ENCODE data around the gene TNNI3.
A peak's percentile ranks its signal among the peaks of the same experiment; 100 is the strongest.
"Not testable (repeated sequence)": the region's sequence is repeated elsewhere in the genome, so short reads cannot be mapped to it uniquely, and the experiment has no call there.

TNNI3 gene

DNA sequence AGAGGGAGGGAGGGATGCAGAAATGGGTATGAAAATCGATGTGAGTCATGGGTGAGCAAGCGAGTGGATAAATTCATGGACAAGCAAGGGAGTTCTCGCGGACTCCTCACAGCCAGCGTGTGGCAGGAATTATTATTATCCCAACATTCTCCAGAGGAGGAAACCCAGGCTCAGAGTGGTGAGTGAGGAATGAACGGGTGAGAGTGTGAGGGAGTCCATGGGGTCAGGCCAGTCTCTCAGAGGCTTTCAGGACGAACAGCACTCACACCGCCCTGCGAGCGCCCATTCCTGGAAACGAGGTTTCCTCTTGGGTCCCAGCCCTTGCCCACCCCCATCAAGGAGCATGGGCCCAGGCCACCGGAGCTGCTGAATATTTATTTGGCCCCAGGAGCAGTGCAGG lies 15.2 kb upstream of the TNNI3 start:
- DNase-seq: no peak

DNA sequence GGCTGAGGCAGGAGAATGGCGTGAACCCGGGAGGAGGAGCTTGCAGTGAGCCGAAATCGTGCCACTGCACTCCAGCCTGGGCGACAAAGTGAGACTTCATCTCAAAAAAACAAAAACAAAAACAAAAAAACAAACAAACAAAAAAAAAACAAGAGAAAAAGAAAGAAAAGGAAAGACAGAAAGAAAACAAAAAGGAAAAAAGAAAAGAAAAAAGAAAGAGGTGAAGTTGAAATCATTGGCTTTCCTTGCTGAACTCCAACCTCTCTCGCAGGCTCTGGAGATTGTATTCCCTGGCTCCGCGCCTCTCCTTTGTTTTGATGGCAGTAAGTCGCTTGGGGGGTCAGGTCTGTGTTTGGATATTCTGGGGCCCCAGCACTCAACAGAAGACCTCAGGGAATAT lies 14.8 kb upstream of the TNNI3 start:
- DNase-seq: not testable (repeated sequence)

DNA sequence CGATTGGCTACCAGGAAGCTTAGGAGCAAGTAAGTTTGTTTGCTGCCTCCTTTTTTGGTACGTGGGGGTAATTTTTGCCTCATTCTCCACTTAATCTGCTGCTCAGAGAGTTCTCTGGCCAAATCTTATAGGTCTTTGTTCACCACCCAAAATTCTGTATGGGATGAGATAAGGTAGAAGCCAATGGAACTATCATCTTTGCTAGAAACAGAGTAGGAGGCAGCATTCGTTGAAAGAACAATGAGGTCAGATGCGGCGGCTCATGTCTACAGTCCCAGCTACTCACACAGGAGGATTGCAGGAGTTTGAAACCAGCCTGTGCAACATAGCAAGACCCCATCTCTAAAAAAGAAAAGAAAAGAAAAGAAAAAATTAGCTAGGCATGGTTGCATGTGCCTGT lies 13.9 kb upstream of the TNNI3 start:
- no peak for DNase-seq

DNA sequence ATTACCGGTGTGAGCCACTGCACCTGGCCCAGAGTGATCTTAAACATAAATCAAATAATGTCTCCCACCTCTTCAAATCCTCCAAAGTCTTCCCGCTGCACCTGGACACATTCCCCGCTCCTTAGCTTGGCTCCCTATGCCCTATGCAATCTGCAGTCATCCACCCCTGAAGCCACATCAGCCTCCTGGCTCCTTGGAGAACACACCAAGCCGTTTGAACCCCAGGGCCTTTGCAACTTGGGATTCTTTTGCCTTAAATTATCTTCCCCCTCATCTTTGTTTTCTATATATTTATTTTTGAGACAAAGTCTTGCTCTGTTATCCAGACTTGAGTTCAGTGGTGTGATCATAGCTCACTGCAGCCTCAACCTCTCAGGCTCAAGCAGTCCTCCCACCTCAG lies 11.6 kb upstream of the TNNI3 start:
- no peak for DNase-seq

DNA sequence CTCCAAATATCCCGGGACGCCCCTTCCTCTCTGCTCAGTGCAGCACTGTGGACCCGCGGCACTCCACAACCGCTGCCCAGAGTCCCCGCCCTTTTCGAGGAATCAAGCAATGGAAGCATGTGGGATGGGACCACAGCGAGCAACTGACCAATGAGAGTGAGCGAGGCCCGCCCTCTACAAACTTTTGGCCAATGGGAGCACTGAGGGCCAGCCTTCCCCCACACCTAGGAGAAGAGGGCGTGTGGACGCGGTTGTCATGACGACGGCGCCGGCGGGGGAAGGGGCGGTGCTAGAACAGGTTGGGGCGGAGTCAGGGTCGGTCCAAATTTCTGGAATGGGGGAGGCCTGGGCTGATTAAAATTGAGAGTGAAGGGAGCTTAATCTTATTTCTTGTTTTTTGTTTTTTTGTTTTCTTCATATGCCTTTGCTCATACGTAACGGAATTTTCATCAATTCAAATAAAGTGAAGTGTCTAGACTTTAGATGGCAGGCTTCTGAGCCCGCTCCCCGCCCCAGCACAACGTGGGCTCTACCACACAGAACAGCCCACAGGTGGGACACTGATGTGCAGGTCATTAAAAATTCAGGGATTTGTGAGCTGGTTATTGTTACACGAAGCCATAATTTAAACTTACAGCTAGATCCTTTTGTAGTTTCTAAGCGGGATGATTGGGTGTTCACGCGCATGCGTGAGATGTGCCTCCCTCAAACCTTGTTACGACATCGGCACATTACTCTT lies 9.2 kb upstream of the TNNI3 start, which contains the start of gene DNAAF3:
TSS of gene DNAAF3 (minus strand) at position 84 of the 739 bp plus-strand sequence. CDS start 200 bp downstream, outside the sequence.
- DNase-seq: peak; percentile 29

DNA sequence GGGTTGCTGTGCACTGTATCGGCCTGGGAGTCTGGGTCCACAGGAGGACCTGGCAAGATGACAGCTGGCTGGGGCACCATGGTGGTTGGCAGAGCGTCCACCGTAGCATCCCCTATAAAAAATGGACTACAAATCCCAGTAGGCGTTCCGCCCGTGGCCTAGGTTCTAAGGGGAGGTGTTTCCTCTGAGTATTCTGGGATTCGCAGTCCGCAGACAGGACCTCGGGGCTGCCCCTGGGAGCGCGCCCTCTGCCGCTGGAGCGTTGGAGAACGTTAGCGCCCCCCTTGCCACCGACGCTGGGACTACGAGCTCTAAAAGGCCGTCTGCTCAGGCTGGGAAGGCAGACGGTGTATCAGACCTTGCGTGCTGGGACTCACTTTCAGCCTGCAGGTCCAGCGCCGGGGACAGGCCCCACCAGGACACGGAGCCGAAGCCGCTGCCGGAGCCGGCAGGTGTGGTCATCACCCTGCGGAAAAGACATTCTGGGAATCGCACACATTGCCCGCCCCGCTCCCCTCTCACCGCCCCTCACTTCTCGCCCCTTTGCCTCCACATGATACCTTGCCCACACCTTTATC lies 8.5 kb upstream of the TNNI3 start:
- no peak for DNase-seq

DNA sequence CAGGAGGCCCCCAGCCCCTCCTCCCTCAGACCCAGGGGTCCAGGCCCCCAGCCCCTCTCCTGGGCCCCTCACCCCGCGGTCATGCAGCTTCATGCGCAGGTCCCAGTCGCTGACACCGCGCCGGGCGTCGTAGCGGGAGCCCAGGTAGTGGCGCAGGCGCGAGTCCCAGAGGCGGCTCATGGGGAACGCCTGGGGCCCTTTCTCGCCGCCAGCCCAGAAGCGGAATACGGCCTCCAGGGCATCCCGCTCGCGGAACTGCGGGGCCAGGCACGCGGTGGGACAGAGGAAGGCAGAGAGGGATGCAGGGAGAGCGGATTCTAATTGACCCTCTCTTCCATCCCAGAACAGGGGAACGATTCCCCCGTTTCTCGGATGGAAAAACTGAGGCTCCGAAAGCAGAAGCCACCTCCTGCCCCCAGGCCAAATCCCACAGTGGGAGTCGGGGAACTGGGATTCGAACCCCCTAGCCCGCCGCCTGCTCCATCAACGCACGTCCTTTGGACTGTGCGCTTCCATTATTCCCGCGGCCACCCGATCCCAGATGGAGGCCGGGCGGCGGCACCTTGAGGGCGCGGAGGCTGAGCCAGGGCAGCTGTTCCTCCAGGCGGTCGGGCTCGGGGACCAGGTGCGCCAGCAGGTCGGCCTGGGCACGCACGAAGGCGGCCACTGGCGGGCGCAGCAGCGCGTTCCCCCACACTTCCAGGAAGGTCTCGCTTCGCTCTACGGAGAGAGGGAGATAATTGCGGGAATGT lies 4.2 kb upstream of the TNNI3 start:
- DNase-seq: no peak

DNA sequence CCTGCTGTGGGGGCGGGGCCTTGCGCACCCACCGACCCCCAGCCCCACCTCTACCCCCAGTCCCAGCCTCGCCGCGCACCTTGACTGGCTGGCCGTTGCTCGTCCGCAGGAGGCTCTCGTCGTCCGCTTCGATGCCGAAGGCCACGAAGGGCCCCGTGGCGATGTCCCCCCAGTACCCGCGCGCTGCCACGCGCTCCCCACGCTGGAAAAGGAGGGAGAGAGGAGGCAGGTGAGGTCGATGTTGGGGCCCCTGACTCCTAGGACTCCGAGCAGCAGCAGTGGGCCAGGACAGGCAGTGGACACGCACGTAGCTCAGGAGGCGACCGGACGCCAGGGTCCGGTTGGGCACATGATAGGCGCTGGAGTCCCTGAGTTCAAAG lies 3.4 kb upstream of the TNNI3 start:
- no peak for DNase-seq

DNA sequence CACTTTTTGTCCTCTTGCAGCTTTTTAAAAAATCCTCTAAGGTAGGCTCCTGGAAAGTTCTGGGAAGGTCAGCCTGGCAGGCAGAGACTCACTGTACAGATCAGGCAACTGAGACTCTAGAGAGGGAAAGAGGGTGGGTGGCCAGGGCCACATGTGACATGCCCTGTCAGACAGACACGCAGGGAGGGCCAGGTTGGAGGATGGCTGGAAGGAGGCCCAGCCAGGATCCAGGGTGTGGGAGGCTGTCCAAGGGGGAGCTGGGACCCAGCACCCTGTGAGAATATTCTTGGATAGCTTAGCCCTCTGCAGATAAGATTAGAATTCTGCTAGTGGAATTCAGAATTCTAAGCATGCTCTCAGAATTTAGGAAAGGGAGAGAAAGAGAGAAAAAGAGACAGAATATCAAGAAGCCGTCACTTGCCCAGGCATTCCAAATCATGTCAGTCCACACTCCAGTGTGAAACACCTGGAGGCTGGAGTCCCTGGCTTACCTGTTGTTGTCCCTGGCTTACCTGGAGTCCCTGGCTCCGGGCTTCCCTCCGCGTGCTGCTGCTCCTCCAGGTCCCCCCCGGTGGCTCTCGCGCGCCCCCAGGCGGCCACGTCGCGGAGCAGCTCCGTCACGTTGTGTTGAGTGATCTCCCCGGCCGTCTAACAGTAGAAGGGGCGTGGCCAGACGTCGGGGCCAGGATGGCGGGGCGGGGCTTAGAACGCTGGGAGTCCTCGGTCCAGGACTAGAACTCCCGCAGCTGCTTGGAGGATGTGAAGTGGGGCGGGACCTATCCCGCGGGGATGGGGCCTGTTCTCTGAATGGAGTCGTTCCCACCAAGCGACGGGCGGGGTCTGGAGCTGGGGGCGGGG lies 2.8 kb upstream of the TNNI3 start:
- peak; percentile 70 for DNase-seq

DNA sequence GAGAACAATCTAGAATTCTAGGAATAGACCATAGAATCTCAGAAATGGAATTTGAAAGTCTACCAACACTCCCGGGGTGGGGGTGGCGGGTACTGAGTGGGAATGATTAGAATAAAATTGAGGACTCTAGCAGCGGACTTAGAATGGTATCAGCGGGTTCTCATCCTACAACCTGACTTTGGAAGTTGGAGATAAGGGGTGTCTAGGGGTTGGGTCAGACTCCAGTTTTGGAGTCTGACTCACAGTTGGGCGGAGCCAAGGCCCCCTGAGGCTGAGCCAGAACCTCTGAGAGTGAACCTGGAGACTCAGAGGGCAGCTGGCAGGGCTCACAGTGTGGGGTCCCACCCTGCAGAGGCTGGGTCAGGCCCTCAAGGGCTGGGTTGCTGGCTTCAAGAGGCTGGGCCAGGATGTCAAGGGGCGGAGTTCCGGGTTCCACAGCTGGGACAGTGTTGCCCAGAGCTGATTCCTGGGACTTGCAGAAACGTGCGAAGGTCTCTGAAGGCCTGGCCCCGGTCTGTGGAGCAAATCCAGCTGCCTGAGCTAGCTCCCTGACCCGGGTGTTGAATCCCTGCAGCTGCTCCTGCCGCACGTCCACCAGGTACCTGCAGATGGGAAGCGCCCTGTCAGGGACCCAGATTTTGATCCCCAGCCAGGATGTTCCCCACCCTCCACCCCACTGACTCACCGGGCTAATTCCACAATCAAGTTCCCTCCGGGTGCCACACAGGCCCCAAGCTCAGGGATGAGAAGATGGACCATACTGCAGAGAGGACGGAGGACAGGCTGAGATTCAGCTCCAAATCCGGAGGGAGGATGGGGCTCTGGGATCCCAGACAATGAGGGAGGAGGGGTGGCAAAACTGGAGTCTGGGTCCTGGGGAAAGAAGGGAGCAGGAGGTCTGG lies 1.6 kb upstream of the TNNI3 start:
- no peak for DNase-seq

DNA sequence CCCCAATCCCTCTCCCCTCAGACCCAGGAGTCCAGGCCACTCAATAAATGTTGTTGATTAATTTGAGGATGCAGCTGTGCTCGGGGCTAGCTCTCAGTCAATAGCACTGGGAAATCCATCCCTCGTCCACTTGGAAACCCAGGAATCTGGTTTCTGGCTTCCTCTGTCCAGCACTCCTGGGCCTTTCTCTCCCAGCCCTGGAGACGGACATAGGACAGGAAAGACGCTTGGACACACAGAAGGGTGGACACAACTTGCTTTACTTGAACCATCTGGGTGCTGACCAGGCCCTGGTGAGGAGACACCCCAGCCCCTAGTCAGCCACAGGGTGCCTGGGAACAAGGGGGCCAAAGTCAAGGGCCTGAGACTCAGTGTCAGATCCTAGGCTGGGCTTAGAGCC lies 891 bp upstream of the TNNI3 start:
- no peak for DNase-seq

DNA sequence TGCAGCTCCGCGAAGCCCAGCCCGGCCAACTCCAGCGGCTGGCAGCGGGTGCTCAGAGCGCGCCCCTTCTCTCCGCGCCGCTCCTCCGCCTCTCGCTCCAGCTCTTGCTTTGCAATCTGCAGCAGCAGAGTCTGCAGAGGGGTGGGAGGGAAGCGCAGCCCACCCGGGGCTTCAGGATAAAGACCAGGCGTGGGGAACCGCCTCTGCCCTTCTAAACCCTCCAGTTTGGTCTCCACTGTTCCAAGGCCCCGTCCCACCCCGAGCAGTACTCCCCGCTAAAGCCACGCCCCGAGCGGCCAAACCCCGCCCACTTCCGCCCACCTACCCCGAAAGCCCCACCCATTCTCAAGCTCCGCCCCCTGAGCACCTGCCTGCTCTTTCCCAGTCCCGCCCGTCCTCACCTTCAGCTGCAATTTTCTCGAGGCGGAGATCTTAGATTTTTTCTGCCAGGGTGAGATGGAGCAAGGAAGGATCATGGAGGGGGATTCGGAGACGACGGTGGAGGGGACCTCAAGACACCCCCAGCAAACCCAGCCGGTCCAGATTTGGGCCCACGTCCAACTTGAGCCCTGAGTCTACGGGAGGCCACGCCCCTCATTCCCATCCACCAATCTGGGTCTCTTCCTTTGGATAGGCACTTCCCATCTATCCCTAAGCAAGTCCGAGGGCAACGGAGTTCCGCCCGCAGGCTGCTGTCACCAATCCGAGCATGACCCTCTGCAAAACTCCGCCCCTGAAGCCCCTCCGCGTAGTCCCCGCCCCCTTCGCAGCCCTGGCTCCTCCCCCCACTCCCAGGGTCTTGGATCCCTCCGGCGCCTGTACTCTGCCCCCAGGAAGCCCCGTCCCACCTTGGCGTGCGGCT lies 1.1 kb downstream of the TNNI3 start:
- DNase-seq: no peak

DNA sequence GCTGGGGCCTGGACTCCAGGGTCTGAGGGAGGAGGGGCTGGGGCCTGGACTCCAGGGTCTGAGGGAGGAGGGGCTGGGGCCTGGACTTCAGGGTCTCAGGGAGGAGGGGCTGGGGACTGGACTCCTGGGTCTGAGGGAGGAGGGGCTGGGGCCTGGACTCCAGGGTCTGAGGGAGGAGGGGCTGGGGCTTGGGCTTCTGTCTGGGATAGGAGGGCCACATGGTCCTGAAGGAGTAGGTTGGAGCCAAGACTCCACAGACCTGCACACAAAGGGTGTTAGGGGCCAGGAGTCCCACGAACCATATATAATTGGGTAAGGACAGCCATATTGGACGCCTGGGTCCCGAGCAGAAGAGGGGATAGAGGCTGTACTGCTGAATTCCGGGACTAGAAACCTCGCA lies 1.7 kb downstream of the TNNI3 start:
- DNase-seq: not testable (repeated sequence)

DNA sequence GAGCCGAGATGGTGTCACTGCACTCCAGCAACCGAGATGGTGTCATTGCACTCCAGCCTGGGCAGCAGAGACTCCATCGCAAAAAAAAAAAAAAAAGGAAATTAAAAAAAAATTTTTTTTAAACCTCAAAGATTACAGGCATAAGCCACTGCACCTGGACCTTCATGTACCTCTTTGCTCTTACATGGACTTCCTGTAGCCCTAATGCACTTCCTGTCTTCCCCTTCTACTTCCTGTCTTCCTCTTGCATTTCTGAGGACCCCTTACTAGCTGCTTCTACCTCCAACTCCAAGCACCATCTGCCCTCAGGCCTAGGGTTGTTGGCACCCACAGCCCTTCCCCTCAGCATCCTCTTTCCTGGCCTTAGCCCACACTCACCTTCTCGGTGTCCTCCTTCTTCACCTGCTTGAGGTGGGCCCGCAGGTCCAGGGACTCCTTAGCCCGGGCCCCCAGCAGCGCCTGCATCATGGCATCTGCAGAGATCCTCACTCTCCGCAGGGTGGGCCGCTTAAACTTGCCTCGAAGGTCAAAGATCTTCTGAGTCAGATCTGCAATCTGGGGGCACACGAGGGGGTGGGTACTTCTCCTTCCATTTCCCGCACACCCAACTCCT lies 3.8 kb downstream of the TNNI3 start:
- no peak for DNase-seq

DNA sequence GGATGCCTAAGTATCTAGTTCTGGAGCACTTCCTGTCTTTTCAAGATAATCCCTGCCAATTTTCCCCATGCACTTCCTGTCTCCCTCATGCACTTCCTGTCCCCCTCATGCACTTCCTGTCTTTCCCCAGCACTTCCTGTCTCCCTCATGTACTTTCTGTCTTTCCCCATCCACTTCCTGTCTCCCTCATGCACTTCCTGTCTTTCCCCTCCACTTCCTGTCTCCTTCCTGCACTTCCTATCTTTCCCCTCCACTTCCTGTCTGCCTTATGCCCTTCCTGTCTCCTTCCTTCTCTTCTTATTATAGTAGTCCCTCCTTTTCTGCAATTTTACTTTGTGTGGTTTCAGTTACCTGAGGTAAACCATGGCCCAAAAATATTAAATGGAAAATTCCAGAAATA lies 5.5 kb downstream of the TNNI3 start:
- DNase-seq: no peak

DNA sequence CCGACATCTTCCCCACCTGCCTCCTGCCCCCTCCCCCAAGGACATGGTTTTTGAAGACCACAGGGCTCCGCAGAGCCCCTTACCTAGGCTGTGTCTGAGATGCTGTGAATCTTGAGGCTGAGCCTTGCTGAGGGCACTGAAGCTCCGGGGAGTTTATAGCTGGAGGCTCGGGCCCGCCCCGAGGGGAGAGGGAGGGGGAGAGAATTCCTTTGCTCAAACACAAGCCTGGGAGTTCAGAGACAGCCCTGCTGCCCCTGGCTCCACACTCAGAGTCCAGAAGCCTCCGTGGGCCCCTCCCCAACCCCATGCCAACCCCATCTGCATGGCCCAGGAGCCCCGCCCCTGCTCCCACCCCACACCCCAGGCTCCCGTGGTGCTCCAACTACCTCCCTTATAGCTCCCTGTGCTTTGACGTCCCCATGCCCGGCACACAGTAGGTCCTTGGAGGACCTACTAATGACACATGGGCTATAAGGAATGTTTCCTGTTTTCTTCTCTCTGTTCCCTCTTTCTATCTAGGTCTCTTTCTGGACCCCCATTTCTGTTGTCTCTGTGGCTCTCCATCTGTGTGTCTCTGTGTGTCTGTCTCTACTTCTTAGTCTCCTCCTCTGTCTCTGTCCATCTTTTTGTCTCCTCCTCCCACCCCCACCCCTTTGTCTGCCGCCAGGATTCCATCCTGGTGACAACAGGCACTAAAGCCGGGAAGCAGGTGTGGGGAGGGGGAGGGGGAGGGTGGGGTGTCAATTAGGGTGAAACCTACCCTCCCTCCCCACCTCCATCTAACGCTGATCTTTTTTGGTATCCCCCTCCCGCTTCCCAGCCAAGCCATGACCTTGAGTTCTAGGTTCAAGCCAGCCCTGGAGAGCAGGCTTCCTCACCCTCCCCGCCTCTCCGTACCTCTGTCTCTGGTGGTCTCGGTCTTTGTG lies 8.2 kb downstream of the TNNI3 start, which contains the start of gene TNNT1:
TSS of gene TNNT1 (minus strand) at position 129 of the 926 bp plus-strand sequence. CDS start 2,049 bp downstream, outside the sequence.
- DNase-seq: no peak

DNA sequence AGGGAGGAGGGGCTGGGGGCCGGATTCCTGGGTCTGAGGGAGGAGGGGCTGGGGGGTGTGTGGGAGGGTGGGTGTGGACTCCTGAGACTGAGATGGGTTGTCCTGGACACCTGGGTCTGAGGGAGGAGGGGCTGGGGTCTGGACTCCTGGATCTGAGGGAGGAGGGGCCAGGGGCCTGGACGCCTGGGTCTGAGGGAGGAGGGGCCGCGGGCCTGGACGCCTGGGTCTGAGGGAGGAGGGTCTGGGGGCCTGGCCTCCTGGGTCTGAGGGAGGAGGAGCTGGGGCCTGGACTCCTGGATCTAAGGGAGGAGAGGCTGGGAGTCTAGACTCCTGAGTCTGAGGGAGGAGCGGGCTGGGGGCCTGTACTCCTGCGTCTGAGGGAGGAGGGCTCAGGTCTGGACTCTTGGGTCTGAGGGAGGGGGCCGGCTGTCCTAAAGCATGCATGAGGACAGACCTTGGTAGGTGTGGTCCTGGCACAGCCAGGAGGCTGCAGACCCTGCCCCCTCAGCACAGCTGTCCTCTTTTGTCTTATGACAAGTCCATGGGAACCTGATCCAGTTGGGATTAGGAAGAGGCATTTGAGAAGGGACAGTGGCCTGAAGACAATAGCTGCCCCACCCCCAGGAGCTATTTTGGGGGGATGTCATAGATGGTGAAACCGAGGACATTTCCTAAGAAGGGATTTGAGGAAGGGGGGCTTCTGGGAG lies 9.8 kb downstream of the TNNI3 start:
- no peak for DNase-seq

DNA sequence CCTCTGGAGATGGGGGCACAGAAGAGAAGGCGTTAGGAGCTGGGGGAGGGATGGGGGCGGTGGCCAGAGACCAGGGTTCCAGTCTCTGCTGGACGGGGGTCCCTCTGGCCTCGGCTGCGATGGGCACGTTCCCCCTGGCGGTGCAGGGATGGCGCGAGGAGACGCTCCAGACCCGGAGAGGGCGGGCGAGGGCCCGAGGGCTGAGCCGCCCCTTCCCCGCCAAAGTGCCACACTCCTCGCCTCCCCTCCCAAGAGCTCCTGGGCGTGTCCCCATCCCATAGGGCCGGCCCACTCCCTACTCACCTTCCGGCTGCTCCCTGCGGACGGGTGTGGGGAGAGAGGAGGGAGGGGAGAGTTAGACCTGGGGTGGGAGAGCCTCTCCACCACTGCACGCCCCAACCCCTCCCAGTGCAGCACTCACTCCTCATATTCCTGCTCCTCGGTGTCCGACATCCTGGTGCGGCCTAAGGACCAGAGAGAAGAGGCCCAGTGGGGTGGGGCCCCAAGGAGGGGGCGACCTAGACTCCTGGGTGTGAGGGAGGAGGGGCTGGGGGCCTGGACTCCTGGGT lies 10.7 kb downstream of the TNNI3 start:
- no peak for DNase-seq
